K562 (cell line): ENCODE results near the gene RAB6B. TPM values are rescaled to one million over a fixed set of nuclear protein-coding genes. Genes with fewer than 3 reads are reported as not detected.

Experiments used
- ATAC-seq: fragments of 200-7000 bp; cut with Tn5 transposase; 3 replicates; pipeline ENCODE4 v1.9.1; 2020; ENCODE audit warnings: moderate library complexity
- BruUV-seq: library from RNA; stranded (reverse); fragments of 400-500 nt; replicated peaks from 2 replicates; lab custom pipeline; 2021; lab: Mats Ljungman, UMichigan
- CTCF ChIA-PET: fragments of 300-600 bp; formaldehyde crosslinking; extraction: SDS; loops from one replicate; lab custom pipeline; 2021; ENCODE audit warnings: low intra/inter-chr PET ratio; lab: Yijun Ruan, JAX
- POLR2A ChIA-PET: fragments of 300-600, 350-650 bp; sonication (Branson Sonifier 250); formaldehyde crosslinking; extraction: SDS; loops from one replicate; lab custom pipeline; 2021; ENCODE audit warnings: antibody characterized with exemption, inconsistent platforms; lab: Yijun Ruan, JAX
- DNase-seq, 4 experiments: peaks; one replicate each; pipeline versions ENCODE4 v3.0.0 to v3.0.0-alpha.2; 2011 to 2018; ENCODE audit warnings: low spot score in 3 of 4, mixed read lengths in 3 of 4; ENCODE audit errors: extremely low read depth in 1 of 4
- FAIRE-seq: peaks from 2 replicates; lab custom pipeline; 2011; peaks lifted over from hg19 to GRCh38; lab: Jason Lieb, UNC
- H2AFZ ChIP-seq: 2 replicates; pipeline ENCODE4 v1.6.0; 2011; ENCODE audit warnings: low read depth, low read length, control low read depth, inconsistent platforms
- H3K27ac ChIP-seq: fragments of 200-600 bp; 3 replicates; pipeline ENCODE4 v1.8.0; 2011; ENCODE audit warnings: low read depth, mild to moderate bottlenecking, control low read depth, inconsistent platforms, low read length, moderate library complexity, mixed read lengths; ENCODE audit errors: extremely low read depth
- H3K27me3 ChIP-seq, 2 experiments: fragments of 300-600 bp in 1 of 2; 2 replicates in 1 of 2; 3 replicates in 1 of 2; pipeline versions ENCODE4 v1.6.0 to v1.8.0; 2011; ENCODE audit warnings: inconsistent platforms in 2 of 2, low read length in 2 of 2, mild to moderate bottlenecking in 1 of 2, mixed read lengths in 1 of 2, moderate library complexity in 1 of 2; ENCODE audit not compliant: control insufficient read depth in 2 of 2, insufficient read depth in 2 of 2
- H3K36me3 ChIP-seq: fragments of 300-600 bp; 3 replicates; pipeline ENCODE4 v1.8.0; 2011; ENCODE audit warnings: mild to moderate bottlenecking, low read length, inconsistent platforms; ENCODE audit not compliant: control insufficient read depth, insufficient read depth
- H3K4me1 ChIP-seq, 2 experiments: fragments of 200-600 bp in 1 of 2; replicated peaks in 1 of 2; 2 replicates in 1 of 2; 3 replicates in 1 of 2; pipeline versions ENCODE4 v1.5.1 to v1.8.0; 2011; ENCODE audit warnings: inconsistent platforms in 2 of 2, low read length in 2 of 2, mild to moderate bottlenecking in 1 of 2, mixed read lengths in 1 of 2, moderate library complexity in 1 of 2; ENCODE audit not compliant: control insufficient read depth in 2 of 2, insufficient read depth in 2 of 2
- H3K4me2 ChIP-seq: 2 replicates; pipeline ENCODE4 v1.6.1; 2011; ENCODE audit warnings: low read length, control low read depth, inconsistent platforms, mixed read lengths; ENCODE audit not compliant: insufficient read depth
- H3K4me3 ChIP-seq: fragments of 200-600 bp; sonication (generic), shearing (Covaris generic); 2 replicates; pipeline ENCODE4 v1.5.1; 2016; ENCODE audit warnings: control low read depth, inconsistent platforms
- H3K79me2 ChIP-seq: fragments of 200-600 bp; 3 replicates; pipeline ENCODE4 v1.8.0; 2011; ENCODE audit warnings: low read length, inconsistent platforms; ENCODE audit not compliant: control insufficient read depth, insufficient read depth
- H3K9ac ChIP-seq, 2 experiments: 2 replicates each; pipeline versions ENCODE4 v1.6.0 to v1.6.1; 2011; ENCODE audit warnings: low read depth in 2 of 2, low read length in 2 of 2, control low read depth in 1 of 2, inconsistent platforms in 1 of 2, mild to moderate bottlenecking in 1 of 2, mixed read lengths in 1 of 2; ENCODE audit not compliant: insufficient read depth in 1 of 2
- H3K9me1 ChIP-seq: one replicate; pipeline ENCODE4 v1.6.0; 2011; ENCODE audit warnings: inconsistent platforms, mild to moderate bottlenecking, low read length, moderate library complexity; ENCODE audit not compliant: control insufficient read depth, insufficient read depth
- H3K9me3 ChIP-seq: replicated peaks from 2 replicates; pipeline ENCODE4 v1.5.1; 2011; ENCODE audit warnings: low read depth, low read length, inconsistent platforms; ENCODE audit not compliant: control insufficient read depth, insufficient read depth
- H4K20me1 ChIP-seq: replicated peaks from 2 replicates; pipeline ENCODE4 v1.6.1; 2011; ENCODE audit warnings: low read length, inconsistent platforms, mixed read lengths; ENCODE audit not compliant: control insufficient read depth, insufficient read depth
- CHD4 ChIP-seq: fragments of 200-600 bp; sonication (generic); IDR thresholded peaks from 3 replicates; pipeline ENCODE4 v1.6.1; 2012; ENCODE audit warnings: low read depth, mild to moderate bottlenecking, mixed read lengths, low read length, inconsistent platforms; ENCODE audit not compliant: insufficient read depth, insufficient replicate concordance, poor library complexity, severe bottlenecking
- MTF1 ChIP-seq: fragments of 250-450 bp; sonication (Bioruptor Pico); IDR thresholded peaks from 2 replicates; pipeline ENCODE4 v1.9.0; 2021; ENCODE audit warnings: moderate library complexity, mild to moderate bottlenecking, inconsistent platforms, borderline replicate concordance
- POLR2G ChIP-seq: fragments of 200-400 bp; formaldehyde crosslinking; IDR thresholded peaks from 2 replicates; pipeline ENCODE4 v1.6.1; 2017; ENCODE audit warnings: low read depth, mild to moderate bottlenecking, antibody characterized with exemption, low read length, moderate library complexity
- TEAD4 ChIP-seq, 2 experiments: sonication (generic) in 1 of 2; formaldehyde crosslinking in 1 of 2; IDR thresholded peaks; 2 replicates each; pipeline versions ENCODE4 v1.6.1 to v1.8.0; 2012 to 2022; ENCODE audit warnings: borderline replicate concordance in 1 of 2, inconsistent platforms in 1 of 2, low read length in 1 of 2, mild to moderate bottlenecking in 1 of 2, missing genetic modification reagents in 1 of 2
- WGBS: fragments of 100-300 bp; shearing (Covaris generic); methylation state at CpG from one replicate; pipeline ENCODE4 v1.1.6; 2016; ENCODE audit warnings: low coverage, mixed read lengths; ENCODE audit not compliant: insufficient coverage; ENCODE audit errors: missing lambda C conversion rate; 5-methylcytosine and 5-hydroxymethylcytosine counted together
- in situ Hi-C: fragments of 300-500 bp; cut with MboI; formaldehyde crosslinking; loops from 4 replicates; pipeline ENCODE4 v1.15.0; 2018; ENCODE audit warnings: inconsistent platforms, mixed read lengths
- intact Hi-C: fragments of 100-400 bp; cut with micrococcal nuclease; formaldehyde crosslinking; loops from 2 replicates; pipeline ENCODE4 v1.14.2; 2022
- polyA plus RNA-seq, 8 experiments: library from polyadenylated mRNA; depleted of rRNA in 4 of 8; stranded (reverse) in 5 of 8; unstranded in 3 of 8; fragments of >200 nt; fragmentation: Nextera tagmentation in 2 of 8; fragmentation: Illumina TruSeq in 1 of 8; extraction: Ambion mirVana in 2 of 8; extraction: Trizol in 1 of 8; gene quantifications; 2 replicates each; pipeline versions ENCODE4 v1.2.1 to v1.2.3, GENCODE V29; 2011 to 2014; ENCODE audit warnings: inconsistent platforms in 1 of 8, missing spikeins in 1 of 8
- total RNA-seq, 7 experiments: library from RNA; depleted of rRNA in 6 of 7; stranded (reverse); fragments of >200 nt in 6 of 7; fragmentation: Illumina TruSeq in 2 of 7; extraction: Trizol in 2 of 7; gene quantifications; 2 replicates each; pipeline versions ENCODE4 v1.2.1 to v1.2.3, GENCODE V29; 2011 to 2021; ENCODE audit warnings: low replicate concordance in 1 of 7
- TF ChIP-seq, protein P1 (sequence below), 3 experiments: IDR thresholded peaks in 2 of 3; conservative IDR thresholded peaks in 1 of 3; 2 replicates each; pipeline ENCODE4 v1.5.1; 2011 to 2012; ENCODE audit warnings: low read length in 3 of 3, mild to moderate bottlenecking in 3 of 3, control low read depth in 2 of 3, improper control_type of control experiment in 1 of 3, inconsistent platforms in 1 of 3, low read depth in 1 of 3, mixed read lengths in 1 of 3, moderate library complexity in 1 of 3; ENCODE audit not compliant: insufficient read depth in 2 of 3

The RAB6B gene
- total and polyA plus RNA-seq, 9 of the 15 experiments (the other 6 are each of a cell fraction or from before 2014, with no cell fraction given): 0.60 to 18.1 (median 1.5) TPM

DNA sequence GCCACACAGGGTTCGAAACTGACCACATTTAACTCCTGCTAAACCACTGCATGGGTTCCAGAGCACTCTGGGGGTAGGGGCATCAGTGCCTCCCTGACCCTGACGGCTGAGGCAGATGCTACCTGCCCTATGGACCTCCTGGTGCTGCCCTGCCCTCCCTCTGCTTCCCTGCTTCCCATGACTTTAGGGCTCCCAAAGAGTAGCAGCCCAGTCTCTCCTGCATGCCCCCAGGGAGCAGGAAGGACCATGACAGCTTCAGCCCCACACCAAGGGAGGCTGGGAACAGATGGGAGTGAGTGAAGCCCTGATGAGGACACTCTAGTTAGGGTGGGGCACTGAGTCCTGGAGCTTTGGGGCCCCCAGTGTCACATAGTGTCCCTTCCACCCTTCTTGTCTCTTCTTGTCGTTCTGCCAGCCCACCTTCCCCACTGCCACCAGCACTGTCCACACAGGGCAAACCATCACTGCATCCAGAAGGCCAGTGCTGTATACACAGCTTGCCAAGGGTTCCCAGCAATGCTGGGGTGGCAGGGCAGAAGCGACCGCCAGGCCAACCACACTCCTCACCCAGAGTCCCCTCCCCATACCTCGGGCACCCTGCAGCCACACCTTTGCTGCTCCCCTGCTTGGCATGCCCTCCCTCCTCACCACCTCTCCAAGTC is 59.1 kb downstream of the RAB6B start:
- DNase-seq (no peak), ATAC-seq (no peak), FAIRE-seq (no peak)
- no peaks in the 10 kb centered on the region for H3K27me3 ChIP-seq
- H3K9me1 ChIP-seq: no peaks in the 10 kb centered on the region
- TF ChIP-seq POLR2G: no peak
- TF ChIP-seq, protein P1, sequence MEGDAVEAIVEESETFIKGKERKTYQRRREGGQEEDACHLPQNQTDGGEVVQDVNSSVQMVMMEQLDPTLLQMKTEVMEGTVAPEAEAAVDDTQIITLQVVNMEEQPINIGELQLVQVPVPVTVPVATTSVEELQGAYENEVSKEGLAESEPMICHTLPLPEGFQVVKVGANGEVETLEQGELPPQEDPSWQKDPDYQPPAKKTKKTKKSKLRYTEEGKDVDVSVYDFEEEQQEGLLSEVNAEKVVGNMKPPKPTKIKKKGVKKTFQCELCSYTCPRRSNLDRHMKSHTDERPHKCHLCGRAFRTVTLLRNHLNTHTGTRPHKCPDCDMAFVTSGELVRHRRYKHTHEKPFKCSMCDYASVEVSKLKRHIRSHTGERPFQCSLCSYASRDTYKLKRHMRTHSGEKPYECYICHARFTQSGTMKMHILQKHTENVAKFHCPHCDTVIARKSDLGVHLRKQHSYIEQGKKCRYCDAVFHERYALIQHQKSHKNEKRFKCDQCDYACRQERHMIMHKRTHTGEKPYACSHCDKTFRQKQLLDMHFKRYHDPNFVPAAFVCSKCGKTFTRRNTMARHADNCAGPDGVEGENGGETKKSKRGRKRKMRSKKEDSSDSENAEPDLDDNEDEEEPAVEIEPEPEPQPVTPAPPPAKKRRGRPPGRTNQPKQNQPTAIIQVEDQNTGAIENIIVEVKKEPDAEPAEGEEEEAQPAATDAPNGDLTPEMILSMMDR (IDR thresholded peaks at IDR 0.05 in 2 of 3, conservative IDR thresholded peaks at IDR 0.05 in 1 of 3; ENCODE audit: insufficient read depth in 2 of 3, low read depth in 1 of 3, low read length in 3 of 3): no peak
- no peak for TF ChIP-seq MTF1 (CRISPR knock-in tag)
- TF ChIP-seq TEAD4 (IDR thresholded peaks at IDR 0.05; ENCODE audit: low read length): no peak
- TF ChIP-seq TEAD4 (CRISPR knock-in tag; IDR thresholded peaks at IDR 0.05; ENCODE audit: borderline replicate concordance): no peak
- no peak for TF ChIP-seq CHD4
- H3K79me2 ChIP-seq: no peaks in the 10 kb centered on the region
- ChIA-PET POLR2A (no interaction called here), CTCF (no interaction called here)
- H2AFZ ChIP-seq: no peak overlapping the region
- no TSS peak for BruUV-seq
- no peaks in the 10 kb centered on the region for H4K20me1 ChIP-seq
- H3K4me1 ChIP-seq: peaks cover 0 to 9% of the 10 kb centered on the region in 2 experiments; a peak in 1 of 5 replicates
- intact Hi-C loops (no loop called here), in situ Hi-C loops (no loop called here)
- H3K4me2 ChIP-seq: no peak overlapping the region
- no peak overlapping the region for H3K4me3 ChIP-seq
- WGBS: 36% methylated on average over 5 of the region's 6 CpGs
- H3K27ac ChIP-seq: no peak overlapping the region
- H3K9ac ChIP-seq: no peak overlapping the region
- no peaks in the 10 kb centered on the region for H3K36me3 ChIP-seq
- no peaks in the 10 kb centered on the region for H3K9me3 ChIP-seq
